Iris pigment epithelial cell (primary cell): ENCODE measurements around the gene ERP27.

Source experiments
- DNase-seq: peaks from one replicate; pipeline ENCODE4 v3.0.0-alpha.2; 2011; ENCODE audit warnings: low read depth

The ERP27 gene

GRCh38 chr12:14935031-14935430, 3.3 kb downstream of the ERP27 start:
- DNase-seq = no peak

DNA sequence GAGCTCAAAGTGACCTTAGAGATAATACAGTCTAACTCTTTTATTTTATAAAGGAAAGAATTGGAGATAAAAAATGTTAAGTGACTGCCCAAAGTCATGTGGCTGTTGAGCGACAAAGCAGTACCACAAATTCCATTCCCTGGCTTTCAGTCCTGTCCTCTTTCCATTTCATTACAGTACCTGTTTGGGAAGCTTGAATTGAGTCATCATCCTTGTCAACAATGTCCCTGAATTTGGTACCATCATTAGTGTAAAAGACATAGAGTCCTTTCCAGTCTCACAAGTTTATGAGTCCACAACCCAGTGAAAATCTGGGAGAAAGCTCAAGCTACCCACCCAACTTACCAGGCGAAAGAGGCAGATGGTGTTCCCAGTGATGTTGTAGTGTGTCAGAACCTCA, 3.8 kb downstream of the ERP27 start:
- no peak for DNase-seq

GRCh38 chr12:14931791-14932560, 6.4 kb downstream of the ERP27 start:
- DNase-seq = no peak

DNA sequence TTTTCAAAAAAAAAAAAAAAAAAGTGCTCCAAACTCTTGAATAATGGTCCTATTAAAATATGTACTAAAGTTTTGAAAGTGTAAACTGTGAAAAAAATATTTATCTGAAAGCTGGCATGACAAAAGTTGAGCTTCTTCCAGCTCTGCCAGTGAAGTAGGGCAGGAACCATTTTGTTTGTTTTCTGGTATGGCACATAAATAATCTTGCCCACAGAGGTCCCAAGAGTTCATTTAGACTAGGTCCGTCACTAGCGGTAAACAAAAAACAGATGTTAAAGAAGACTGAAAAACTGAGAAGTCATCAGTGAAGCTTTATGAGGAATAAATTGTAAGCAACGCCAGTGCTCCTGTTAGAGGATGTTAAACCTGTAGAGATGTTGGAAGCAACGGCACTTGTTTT, 7.0 kb downstream of the ERP27 start:
- DNase-seq = peak; percentile 42

DNA sequence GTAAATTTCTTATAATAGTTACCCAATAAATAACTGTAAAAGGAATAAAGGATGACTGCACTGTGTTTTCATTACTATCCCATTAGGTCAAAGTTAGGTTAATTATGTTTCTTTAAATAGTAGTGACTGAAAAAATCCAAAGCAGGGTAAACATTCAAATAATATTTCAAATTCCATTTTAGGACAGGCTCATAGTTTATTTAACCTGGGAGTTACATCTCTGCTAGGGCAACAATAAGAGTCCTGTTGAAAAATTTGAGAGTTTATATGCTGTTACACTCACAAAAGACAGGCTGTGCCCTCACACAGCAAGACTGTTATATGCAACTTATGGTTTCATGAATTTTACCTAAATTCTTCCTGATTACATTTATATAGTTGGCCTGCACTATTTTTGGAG, 8.0 kb downstream of the ERP27 start:
- peak; percentile 68 for DNase-seq

- DNase-seq = peak; percentile 29
Observed at GRCh38 chr12:14928931-14929330, 9.4 kb downstream of the ERP27 start.

GRCh38 chr12:14927267-14927666, 11.1 kb downstream of the ERP27 start:
- no peak for DNase-seq

DNA sequence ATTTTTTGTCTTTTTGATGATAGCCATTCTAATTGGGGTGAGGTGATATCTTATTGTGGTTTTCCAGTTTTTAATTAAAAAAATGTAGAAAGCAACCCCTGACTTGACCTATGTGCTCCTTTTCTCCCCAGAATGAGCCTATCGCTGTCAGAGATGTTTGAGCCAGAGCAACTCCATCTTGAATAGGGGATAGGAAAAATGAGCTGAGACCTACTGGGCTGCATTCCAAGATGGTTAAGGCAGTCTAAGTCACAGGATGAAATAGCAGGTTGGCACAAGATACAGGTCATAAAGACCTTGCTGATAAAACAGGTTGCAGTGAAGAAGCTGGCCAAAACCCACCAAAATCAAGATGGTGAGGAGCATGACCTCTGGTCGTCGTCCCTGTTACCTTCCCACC, 13.8 kb downstream of the ERP27 start:
- no peak for DNase-seq

GRCh38 chr12:14923944-14924343, 14.4 kb downstream of the ERP27 start:
- DNase-seq = no peak

GRCh38 chr12:14921218-14921617, 17.1 kb downstream of the ERP27 start:
- no peak for DNase-seq

GRCh38 chr12:14920475-14921126, 17.7 kb downstream of the ERP27 start:
- DNase-seq = no peak

DNA sequence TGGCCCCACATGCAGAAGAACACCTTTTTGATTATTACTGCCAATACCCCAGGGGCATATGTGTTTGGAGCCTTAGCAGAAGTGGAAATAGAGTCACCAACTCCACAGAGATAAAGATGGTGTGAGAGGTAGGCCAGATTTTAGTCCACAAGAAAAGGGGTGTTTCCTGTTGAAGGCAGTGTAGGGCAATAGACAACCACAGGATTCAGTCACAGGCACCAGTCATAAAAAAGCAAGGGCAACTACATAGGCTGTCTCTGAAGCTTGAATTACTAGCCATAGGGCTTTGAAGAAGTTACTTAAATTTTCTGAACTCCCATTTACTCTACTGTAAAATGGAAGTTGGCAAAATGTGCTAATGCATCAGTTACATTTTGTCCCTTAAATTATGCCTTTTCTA, 18.9 kb downstream of the ERP27 start:
- DNase-seq = no peak

- DNase-seq = no peak
Observed at GRCh38 chr12:14915736-14916135, 22.6 kb downstream of the ERP27 start.

DNA sequence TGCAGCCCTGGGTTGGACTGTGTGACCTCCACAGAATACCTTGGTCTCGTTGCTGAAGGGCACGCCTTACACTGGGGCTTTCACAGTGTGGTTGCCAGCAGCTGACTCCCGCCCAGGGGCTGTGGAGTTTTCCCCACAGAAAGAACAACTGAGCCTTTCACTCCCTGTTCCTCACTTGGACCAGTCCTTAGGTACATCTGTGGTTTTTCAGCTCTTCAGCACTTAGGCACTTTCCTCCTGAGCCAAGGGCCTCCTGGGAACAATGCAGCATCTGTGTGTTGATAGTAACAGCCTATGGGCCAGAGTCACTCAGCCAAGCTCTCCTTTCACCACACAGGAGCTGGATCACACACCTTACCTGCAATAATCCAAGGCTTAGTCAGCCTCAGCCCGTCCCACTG, 25.0 kb downstream of the ERP27 start:
- DNase-seq = no peak

- DNase-seq = no peak
Observed at GRCh38 chr12:14911131-14911530, 27.2 kb downstream of the ERP27 start.

- peak; percentile 76 for DNase-seq
Observed at GRCh38 chr12:14910090-14910915, 28.0 kb downstream of the ERP27 start.

DNA sequence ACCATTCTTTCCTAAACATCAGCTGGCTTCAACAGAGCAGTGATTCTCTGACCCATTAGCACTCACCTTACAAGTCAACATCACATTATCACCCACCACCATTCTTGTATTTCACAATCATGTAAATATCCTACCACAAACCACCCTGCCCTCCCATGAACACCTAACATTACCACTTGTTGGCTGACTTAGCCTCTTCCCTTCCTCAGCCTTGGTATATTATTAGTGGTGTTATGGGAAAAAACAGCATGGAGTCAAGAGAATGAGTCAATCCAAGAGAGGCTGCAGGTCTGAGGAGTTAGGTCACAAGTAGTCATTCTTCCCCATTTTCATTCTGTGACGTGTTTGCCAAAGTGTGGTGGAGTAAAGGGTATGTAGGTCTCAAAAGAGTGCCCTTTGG, 30.4 kb downstream of the ERP27 start:
- DNase-seq = no peak

- DNase-seq = no peak
Observed at GRCh38 chr12:14906114-14906513, 32.2 kb downstream of the ERP27 start.

- peak; percentile 36 for DNase-seq
Observed at GRCh38 chr12:14905269-14906004, 32.9 kb downstream of the ERP27 start.

- no peak for DNase-seq
Observed at GRCh38 chr12:14904854-14905253, 33.5 kb downstream of the ERP27 start.

- no peak for DNase-seq
Observed at GRCh38 chr12:14903386-14904098, 34.8 kb downstream of the ERP27 start.

GRCh38 chr12:14902465-14902864, 35.9 kb downstream of the ERP27 start:
- DNase-seq = peak; percentile 71
